HG02981 (cell line): ENCODE results near the gene FOXA1.

ENCODE experiments used
- ATAC-seq: cut with Tn5 transposase; IDR thresholded peaks from one replicate; pipeline ENCODE4 v1.9.1; 2021; ENCODE audit warnings: mild to moderate bottlenecking, moderate library complexity; ENCODE audit not compliant: unreplicated experiment

FOXA1 gene

GRCh38 chr14:37590428-37591139 is 4.5 kb downstream of the FOXA1 start:
- no peak for ATAC-seq

- no peak for ATAC-seq
Measured at GRCh38 chr14:37589715-37590427, 5.2 kb downstream of the FOXA1 start.

GRCh38 chr14:37588956-37589714 is 5.9 kb downstream of the FOXA1 start:
- ATAC-seq: no peak

GRCh38 chr14:37588667-37588955 is 6.4 kb downstream of the FOXA1 start:
- no peak for ATAC-seq

- no peak for ATAC-seq
Measured at GRCh38 chr14:37587881-37588666, 7.0 kb downstream of the FOXA1 start.

- ATAC-seq: no peak
Measured at GRCh38 chr14:37587131-37587803, 7.8 kb downstream of the FOXA1 start.

DNA sequence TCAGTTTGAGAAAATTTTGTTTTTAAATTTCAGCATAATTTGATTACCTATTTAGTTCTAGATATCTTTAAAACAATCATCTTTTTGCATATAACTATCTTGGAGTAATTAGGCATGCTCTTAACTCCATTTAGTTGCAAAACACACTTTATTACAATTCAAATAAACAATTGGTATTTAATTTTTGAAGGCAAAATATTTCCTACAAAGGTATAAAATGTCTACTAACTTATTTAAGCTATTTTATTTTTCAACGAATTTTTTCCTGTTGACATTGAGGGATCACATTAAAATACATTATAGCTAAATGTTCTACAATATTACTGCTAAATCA is 8.3 kb downstream of the FOXA1 start:
- ATAC-seq: no peak

DNA sequence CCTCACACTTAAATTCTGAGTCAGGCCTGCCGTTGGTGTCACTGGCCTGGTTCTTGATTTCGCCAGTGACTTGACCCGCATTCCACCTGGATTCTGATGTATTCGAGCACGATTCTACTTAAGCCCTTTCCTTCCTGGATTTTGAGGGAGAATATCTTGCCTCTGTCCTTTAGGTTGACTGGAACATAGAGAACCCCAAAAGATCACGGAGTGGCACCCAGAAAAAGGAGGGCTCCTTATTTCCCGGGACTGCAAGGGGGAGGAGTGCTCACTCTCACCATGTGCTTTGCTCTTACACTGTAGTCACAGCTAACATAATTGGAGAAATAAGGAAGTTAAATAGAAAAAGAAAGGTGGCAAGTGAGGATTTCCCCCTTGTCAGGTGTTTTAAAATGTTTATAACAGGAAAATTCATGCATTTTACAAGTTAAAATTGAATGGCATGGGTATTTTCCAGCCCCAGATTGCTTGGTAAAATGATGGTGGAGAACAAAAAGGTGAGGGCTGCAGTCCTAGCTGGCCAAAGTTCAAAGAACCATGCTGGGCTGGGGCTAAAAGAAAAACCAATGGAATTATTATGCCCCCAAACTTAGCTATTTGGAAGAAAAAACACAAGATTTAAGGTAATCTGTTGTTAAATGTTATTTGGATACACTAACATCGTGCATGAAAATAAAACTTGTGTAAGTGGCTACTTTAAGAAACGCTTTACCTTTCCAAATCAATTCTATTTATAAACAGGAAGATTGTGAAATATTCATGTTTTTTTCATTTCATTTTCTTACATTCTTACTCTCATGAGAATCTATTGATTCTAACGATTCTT is 8.9 kb downstream of the FOXA1 start:
- ATAC-seq: no peak

- no peak for ATAC-seq
Measured at GRCh38 chr14:37585101-37585511, 9.9 kb downstream of the FOXA1 start.

DNA sequence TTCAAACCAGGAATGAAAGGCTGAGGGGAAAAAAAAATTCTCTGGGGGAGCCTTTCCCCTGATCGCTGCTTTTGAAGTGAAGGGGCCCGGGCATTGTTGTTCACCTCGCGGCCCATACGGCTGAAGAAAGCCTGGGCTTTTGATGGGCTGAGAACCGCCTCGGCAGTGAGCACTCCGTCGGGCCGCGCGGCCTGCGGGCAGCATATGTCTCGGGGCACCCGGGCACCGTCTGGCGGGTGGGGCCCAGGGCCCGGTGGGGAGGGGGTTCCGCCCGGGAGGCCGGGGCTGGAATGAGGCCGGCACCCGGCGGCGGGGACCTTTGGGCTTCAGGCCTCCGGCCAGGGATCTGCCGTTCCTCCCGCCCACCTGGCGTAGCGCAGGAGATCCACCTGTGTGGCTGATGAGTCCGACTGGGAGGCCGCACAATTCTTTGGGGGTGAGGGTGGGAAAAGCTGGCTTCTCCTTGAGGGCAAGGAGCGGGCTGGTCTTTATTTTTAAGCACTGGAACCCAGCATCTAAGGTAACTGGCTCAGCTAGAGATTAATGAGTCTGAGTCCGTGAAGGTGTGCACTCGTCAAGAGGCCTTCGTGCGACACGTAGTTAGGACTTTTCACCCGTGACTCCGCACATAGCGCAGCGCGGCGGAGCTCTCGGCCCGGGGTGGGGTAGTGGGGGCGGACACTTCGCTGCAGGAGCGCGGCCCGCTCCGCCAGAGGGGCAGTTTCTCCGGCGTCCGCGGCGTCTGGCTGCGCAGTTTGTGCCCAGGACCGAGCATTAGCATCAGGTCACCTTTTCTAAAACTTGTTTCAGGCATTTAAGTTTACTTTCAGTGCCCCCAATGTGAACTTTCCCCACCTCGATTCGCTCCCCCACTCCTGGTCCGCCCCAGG is 10.6 kb downstream of the FOXA1 start:
- no peak for ATAC-seq

- ATAC-seq: no peak
Measured at GRCh38 chr14:37583358-37584210, 11.5 kb downstream of the FOXA1 start.

- no peak for ATAC-seq
Measured at GRCh38 chr14:37580146-37580545, 14.9 kb downstream of the FOXA1 start.

DNA sequence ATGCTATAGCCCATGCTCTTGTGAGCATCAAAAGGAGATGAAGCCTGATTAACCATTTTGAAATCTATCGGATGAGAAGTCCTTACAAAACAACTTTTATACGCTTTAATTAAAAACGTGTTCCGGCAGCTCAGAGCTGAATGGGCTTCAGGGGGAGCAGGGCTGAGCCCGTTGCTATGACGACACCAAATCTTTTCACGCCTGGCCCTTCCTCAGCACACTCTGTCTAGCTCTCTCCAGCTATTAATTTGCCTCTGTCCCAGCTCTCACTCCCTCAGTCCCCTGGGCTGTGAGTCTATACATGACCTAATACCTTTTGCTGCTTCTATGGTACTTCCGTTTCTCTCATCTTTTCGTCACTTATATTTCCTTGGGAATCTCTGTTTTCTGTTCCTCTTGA is 15.8 kb downstream of the FOXA1 start:
- ATAC-seq: no peak

- ATAC-seq: no peak
Measured at GRCh38 chr14:37573356-37573755, 21.7 kb downstream of the FOXA1 start.

GRCh38 chr14:37571391-37571790 is 23.7 kb downstream of the FOXA1 start:
- no peak for ATAC-seq

GRCh38 chr14:37569729-37570128 is 25.3 kb downstream of the FOXA1 start:
- no peak for ATAC-seq

DNA sequence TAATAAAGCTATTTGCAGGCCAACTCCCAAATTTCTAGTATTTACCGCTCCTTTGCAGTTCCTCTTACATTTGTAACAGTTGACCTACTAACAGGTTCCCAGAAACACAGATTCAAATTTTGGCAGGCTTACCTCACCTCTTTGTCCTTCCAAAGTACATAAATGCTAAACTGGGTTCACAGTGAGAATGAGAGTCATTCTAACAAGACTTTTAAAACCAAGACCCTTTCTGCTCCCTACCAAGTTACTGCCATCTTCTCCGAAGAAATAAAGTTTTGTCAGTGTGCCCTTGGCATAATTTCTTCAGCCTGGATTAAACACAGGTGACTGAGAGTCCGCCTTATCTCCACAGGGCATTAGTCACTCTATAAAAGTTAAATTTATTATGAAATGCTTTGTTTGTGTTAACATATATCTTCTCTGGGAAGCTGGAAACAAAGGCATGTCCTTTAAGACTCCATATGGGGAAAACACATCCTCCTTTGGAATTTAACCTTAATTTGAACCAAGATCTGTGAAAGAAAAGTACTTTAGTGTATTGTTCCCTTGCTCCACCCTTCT is 28.2 kb downstream of the FOXA1 start:
- no peak for ATAC-seq

GRCh38 chr14:37565550-37565949 is 29.5 kb downstream of the FOXA1 start:
- no peak for ATAC-seq
